ENCODE data around the gene RAB6D.
"Not testable (repeated sequence)": the region's sequence is repeated elsewhere in the genome, so short reads cannot be mapped to it uniquely, and the experiment has no call there.

Gene RAB6D

DNA sequence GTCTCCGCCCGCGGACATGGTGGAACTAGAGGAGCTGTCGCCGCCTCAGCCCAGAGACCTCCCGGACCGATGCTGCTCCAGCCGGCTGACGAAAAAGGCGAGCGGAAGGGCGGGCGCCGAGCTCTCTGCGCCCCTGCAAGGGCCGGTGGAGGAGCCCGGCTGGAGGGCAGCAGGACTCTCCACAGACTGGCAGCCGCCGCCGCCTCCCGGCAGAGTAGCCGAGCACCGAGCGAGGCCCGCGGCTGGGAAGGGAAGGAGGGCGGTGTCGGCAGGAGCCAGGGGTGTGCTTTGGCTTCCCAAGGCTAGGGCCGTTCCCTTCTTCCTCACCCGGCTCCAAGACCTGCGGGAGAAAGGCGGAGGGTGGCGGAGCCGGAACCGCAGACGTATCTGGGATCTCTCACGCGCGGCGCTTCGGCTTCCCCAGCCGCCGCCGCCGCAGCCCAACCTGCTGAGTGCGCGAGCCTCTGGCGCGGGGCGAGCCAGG is at the start of gene RAB6D:
RAB6D (minus strand) TSS at position 466 of the 484 bp plus-strand sequence; CDS start at position 18, 448 bp downstream.
- DNase-seq (ENCODE audit: low read depth in 2 of 2) = not testable (repeated sequence)

- DNase-seq (ENCODE audit: low read depth in 2 of 2) = peak in 1 of 2 donors; percentile 14
Measured at GRCh38 chr2:131413148-131413747, 49.3 kb upstream of the RAB6D start.

- DNase-seq (ENCODE audit: low read depth in 2 of 2) = no peak
Measured at GRCh38 chr2:131410173-131410572, 46.2 kb upstream of the RAB6D start.

GRCh38 chr2:131408778-131409177 is 44.8 kb upstream of the RAB6D start:
- no peak for DNase-seq (ENCODE audit: low read depth in 2 of 2)

DNA sequence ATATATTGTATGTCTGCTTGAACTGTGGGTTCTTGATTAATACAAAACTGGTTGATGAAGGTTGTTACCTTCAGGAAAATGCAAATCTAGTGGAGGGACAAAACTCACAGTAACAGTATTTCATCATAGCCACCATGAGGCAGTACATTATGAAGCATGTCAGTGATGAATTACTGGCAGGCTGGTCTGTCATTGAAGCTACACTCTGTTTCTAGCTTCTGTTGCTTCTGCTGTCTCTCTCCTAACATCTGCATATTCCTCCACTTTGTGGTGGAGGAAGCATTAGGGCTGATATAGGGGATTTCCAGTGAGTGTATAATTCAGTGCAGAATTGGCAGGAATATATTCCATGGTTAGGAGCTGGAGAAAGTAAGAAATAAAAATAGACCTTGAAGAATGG is 44.2 kb upstream of the RAB6D start:
- DNase-seq (ENCODE audit: low read depth in 2 of 2) = no peak

DNA sequence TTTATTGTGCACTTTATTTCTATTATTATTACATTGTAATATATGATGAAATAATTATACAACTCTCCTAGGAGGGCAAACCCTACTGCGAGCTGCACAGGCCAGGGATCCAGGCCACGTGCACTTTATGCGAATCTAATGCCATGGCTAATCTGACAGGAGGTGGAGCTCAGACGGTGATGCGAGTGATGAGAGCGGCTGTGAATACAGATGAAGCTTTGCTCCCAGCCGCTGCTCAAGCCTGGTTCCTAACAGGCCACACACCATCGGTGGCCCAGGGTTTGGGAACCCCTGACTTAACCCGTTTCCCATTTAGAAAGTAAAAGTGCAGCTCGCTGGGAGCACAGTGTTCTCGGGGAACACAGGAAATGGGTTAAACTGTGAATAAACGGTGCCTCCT is 40.8 kb upstream of the RAB6D start:
- DNase-seq (ENCODE audit: low read depth in 2 of 2) = no peak

GRCh38 chr2:131402320-131403039 is 38.5 kb upstream of the RAB6D start:
- no peak for DNase-seq (ENCODE audit: low read depth in 2 of 2)

DNA sequence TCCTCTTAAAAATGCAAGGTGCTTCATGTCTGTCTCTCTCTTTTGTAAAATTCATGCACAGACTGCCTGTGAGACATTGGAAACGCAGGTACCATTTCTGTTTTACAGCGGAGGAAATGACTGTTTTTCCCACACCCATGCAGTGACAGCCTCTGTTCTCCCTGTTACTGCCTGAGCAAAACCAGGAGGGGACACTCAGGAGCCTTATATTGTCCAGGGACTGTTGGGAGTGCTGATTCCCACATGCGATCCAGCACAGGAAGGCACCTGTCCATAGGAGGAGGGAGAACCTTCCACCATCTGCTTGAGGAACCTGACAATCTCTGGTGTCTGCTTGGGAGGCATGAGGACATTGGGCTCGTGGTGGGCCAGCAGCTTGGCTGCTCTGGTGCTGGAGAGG is 36.9 kb upstream of the RAB6D start:
- no peak for DNase-seq (ENCODE audit: low read depth in 2 of 2)

GRCh38 chr2:131400441-131400840 is 36.5 kb upstream of the RAB6D start:
- DNase-seq (ENCODE audit: low read depth in 2 of 2) = not testable (repeated sequence)

DNA sequence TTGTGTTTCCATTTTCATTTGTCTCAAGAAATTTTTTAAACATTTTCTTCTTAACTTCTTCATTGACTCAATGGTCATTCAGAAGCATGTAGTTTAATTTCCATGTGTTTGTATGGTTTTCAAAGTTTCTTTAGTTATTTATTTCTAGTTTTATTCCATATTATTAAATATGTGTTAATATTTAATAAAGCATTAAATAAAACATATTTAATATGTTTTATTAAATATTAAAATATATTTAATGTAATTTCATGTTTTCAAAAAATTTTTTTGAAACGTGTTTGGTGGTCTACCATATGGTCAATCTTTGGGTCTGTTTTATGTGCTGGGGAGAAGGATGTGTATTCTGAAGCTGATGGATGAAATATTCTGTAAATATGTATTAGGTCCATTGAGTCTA is 32.2 kb upstream of the RAB6D start:
- DNase-seq (ENCODE audit: low read depth in 2 of 2) = not testable (repeated sequence)

- not testable (repeated sequence) for DNase-seq (ENCODE audit: low read depth in 2 of 2)
Measured at GRCh38 chr2:131395024-131395645, 31.2 kb upstream of the RAB6D start.

- peak in 1 of 2 donors; percentile 4 for DNase-seq (ENCODE audit: low read depth in 2 of 2)
Measured at GRCh38 chr2:131394147-131394931, 30.4 kb upstream of the RAB6D start.

DNA sequence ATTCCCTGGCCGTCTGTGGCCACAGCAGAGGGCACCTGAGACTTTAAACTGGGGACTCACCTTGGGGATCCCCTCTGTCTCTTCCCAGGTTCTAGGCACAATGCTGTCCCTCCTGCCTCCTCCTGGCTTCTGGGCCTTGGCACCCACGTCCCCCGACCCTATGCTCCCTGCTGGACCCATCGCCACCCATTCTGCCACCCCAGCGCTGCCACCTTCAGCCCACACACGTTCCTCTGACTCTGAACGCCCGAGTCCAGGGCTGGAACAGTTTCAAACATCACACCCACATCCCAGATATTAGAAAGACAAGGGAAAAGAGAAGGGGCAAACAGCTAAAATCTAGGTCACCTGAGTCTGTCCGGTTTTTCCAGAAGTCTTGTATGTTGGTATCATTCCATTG is 28.0 kb upstream of the RAB6D start:
- DNase-seq (ENCODE audit: low read depth in 2 of 2) = not testable (repeated sequence)

- not testable (repeated sequence) for DNase-seq (ENCODE audit: low read depth in 2 of 2)
Measured at GRCh38 chr2:131391471-131391870, 27.5 kb upstream of the RAB6D start.

DNA sequence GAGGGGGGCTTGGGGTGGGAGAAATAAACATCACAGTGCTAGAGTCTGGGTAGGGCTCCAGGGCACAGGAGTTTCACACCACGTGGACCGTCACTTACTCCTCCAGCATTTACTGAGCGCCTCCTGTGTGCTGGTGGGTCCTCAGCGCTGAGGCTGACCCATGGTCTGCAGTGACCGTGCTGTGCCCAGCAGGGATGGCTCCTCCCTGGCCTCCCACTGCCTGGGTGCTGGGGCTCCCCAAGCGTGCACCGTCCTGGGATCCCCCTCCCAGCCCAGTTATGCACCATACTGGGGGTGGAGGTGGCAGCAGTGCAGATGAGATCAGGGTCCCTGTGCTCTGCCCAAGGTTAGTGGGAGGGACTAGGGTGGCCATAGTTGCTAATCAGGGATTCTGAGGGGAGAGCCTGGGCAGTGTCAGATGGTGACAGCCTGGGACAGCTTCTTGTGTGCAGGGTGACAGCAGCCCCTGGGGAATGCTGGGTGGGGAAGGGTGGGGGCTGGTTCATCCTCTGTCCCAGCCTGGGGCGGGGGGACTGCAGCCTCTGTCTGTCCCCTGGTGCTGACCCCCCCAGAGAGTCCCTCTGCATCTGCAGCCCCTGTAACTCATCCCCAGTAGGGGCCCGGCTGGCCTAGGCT is 26.6 kb upstream of the RAB6D start:
- not testable (repeated sequence) for DNase-seq (ENCODE audit: low read depth in 2 of 2)

DNA sequence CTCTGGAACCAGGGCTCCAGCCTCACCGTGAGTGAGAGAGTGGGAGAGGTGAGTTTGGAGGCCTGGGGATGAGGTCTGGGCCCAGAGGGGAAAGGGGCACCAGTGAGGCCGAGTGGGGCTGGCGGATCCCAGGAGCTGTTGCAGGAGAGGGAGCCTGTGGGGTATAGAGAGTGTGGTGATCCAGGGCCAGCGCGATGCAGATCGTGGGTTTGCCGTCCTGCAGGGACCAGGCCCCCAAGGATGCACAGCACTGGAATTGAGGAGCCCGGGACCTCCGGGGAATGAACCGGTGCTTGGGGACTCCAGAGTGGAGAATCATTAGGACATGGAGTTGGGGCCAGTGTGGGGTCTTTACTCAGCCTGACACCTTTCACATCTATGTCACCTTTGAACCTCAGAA is 25.7 kb upstream of the RAB6D start:
- no peak for DNase-seq (ENCODE audit: low read depth in 2 of 2)

DNA sequence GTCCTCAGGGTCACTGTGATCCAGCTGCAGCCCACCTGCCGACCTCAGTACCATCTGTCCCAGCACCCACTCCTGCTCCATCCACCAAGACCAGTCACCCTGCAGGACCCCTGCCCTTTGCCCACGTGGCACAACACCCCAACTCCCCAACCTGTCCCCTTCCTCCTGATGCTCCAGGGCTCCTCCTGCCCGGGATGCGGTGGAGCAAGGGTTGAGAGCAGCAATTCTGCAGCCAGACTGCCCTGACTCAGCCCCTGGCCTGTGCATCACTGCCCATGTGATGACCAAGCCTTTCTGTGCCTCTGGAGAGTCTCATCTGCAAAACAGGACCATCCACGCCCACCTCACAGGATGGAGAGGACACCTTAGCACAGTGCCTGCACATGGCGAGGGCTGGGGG is 24.9 kb upstream of the RAB6D start:
- DNase-seq (ENCODE audit: low read depth in 2 of 2) = not testable (repeated sequence)

DNA sequence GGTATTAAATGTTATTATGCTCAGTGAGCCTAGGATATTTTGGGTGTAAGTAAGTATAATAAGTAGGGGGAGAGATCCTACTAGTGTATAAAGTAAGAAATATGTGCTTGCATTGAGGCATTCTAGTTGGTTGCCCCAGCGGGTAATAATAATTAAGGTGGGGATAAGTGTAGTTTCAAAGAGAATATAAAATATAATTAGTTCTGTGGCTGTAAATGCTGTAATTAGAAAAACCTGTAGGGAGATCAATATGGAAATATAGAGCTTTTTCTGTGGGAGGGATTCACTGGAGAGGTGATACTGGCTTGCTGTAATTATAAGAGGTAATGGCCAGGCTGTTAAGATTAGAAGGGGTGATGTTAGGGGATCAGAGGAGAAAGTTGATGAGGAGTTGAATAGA is 9.1 kb upstream of the RAB6D start:
- not testable (repeated sequence) for DNase-seq (ENCODE audit: low read depth in 2 of 2)

DNA sequence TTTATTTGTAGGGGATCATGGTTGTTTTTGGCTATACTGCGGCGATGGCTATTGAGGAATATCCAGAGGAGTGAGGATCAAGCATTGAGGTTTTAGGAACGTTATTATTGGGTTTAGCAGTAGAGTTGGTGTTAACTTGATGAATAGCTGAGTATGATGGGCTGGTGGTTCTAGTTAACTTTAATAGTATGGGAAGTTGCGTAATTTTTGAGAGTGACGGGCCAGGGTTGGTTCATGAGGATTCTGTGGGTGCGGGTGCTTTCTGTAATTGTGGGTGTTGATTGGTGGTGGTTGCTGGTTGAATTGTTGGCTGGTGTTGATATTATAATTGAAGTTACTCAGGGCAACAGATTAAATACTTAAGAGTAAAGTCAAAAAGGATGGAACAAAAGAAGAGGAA is 6.0 kb upstream of the RAB6D start:
- no peak for DNase-seq (ENCODE audit: low read depth in 2 of 2)

- not testable (repeated sequence) for DNase-seq (ENCODE audit: low read depth in 2 of 2)
Measured at GRCh38 chr2:131368493-131369066, 4.6 kb upstream of the RAB6D start.

DNA sequence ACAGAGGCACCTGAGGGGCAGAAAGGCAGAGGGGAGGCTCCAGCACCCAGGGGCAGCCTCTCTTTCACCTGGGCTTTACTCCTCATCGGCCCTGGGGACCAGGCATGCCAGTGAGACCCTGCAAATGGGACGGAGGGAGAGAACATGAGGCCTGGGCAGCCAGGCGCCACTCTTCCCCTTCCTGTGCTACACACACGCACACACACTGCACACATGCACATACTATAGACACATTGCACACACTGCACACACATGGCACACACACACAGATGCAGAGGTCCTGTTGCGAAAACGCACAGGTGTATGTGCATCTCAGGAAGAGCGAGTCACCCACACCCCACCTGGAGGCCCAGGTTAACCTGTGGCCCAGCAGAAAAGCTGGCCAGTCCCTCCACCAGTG is 3.4 kb upstream of the RAB6D start:
- no peak for DNase-seq (ENCODE audit: low read depth in 2 of 2)
